ENCODE data around the gene WAC.

- TF ChIP-seq EHF (CRISPR knock-in tag; IDR thresholded peaks at IDR 0.05) = no peak
- no peak for TF ChIP-seq EP300 (IDR thresholded peaks at IDR 0.05)
- TF ChIP-seq TP53 (CRISPR knock-in tag; IDR thresholded peaks at IDR 0.05) = no peak
- TF ChIP-seq FOSL2 (IDR thresholded peaks at IDR 0.05) = peak; percentile 86
- TF ChIP-seq FOSL2 (CRISPR knock-in tag; IDR thresholded peaks at IDR 0.05) = peak; percentile 98
- no peak for TF ChIP-seq CTCF (IDR thresholded peaks at IDR 0.05)
- no peak for TF ChIP-seq POLR2A (IDR thresholded peaks at IDR 0.05; ENCODE audit: low read length)
These were observed 60.0 kb downstream of the WAC start for GRCh38 chr10:28592953-28593352.
